Measurements from ENCODE around the gene LAMB1. TPM values are rescaled to one million over a fixed set of nuclear protein-coding genes. Genes with fewer than 3 reads are reported as not detected.

The LAMB1 gene
- total and polyA plus RNA-seq, 12 donors = 33.3 to 145 (median 59.3) TPM

DNA sequence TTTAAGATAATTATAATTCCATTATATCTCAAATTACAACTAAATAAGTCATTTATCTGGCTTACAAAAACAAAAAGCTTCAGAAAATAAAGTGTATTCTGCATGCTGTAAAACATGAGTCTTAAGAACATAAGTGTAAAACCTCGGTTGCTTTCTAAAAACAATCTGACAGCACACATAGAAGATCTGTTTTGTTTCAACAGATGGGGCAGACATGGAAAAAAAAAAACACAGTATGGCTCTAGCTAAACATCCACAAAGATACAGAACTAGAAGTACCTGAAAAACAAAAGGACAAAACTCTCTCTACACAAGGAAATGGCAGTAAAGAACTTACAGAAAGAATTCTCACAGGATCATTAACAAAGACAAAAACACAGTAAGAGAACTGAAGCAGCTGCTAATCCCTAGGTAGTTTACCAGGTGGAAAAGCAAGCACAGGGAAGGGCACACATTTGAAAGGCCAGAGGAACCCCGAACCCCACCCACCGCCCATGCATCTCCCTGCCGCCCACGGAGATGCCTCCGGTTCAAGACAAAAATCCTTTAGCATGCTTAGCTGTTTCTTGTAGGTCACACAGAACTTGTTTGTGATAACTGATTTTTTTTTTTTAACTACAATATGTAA, 69.5 kb downstream of the LAMB1 start:
- WGBS, 2 donors = 63 to 65% methylated on average over 6 of the region's 6 CpGs
- intact Hi-C loops (cut with DNase I) = no loop called here
- no peak for ATAC-seq
- H3K36me3 ChIP-seq = peaks cover 0 to 97% (median 40%) of the 10 kb centered on the region in 9 donors
- TF ChIP-seq CTCF (IDR thresholded peaks at IDR 0.05) = no peak
- H3K27me3 ChIP-seq = no peaks in the 10 kb centered on the region
- no peak for DNase-seq
- no peaks in the 10 kb centered on the region for H3K9me3 ChIP-seq
- peaks cover 3 to 56% (median 28%) of the 10 kb centered on the region in 9 donors for H3K4me1 ChIP-seq
- peak overlapping the region in 6 of 10 donors; percentile 6 to 50 (median 25) for H3K27ac ChIP-seq
- no peak overlapping the region for H3K4me3 ChIP-seq

GRCh38 chr7:107932805-107933204, 70.2 kb downstream of the LAMB1 start:
- no peak overlapping the region for H3K4me3 ChIP-seq
- H3K4me1 ChIP-seq = peaks cover 2 to 49% (median 22%) of the 10 kb centered on the region in 9 donors
- no peak for TF ChIP-seq CTCF (IDR thresholded peaks at IDR 0.05)
- no peaks in the 10 kb centered on the region for H3K9me3 ChIP-seq
- intact Hi-C loops (cut with DNase I) = no loop called here
- no peaks in the 10 kb centered on the region for H3K27me3 ChIP-seq
- peaks cover 0 to 100% (median 43%) of the 10 kb centered on the region in 9 donors for H3K36me3 ChIP-seq
- DNase-seq (no peak), ATAC-seq (no peak)
- whole genome bisulfite sequencing, 2 donors = 57 to 63% methylated on average over 2 of the region's 2 CpGs
- peak overlapping the region in 5 of 10 donors; percentile 1 to 32 (median 22) for H3K27ac ChIP-seq

- Histone ChIP-seq H3K27me3 (no peaks in the 10 kb centered on the region), H3K9me3 (no peaks in the 10 kb centered on the region), H3K4me3 (no peak overlapping the region), H3K4me1 (peaks cover 0 to 46% (median 20%) of the 10 kb centered on the region in 9 donors), H3K27ac (peak overlapping the region in 5 of 10 donors; percentile 1 to 32 (median 22)), H3K36me3 (peaks cover 0 to 100% (median 51%) of the 10 kb centered on the region in 9 donors)
- ATAC-seq (peak; percentile 15 to 72 (median 48)), DNase-seq (peak in 1 of 2 donors; percentile 51)
- no peak for TF ChIP-seq CTCF (IDR thresholded peaks at IDR 0.05)
- intact Hi-C loops (cut with DNase I) = no loop called here
- WGBS, 2 donors = 23 to 35% methylated on average over 5 of the region's 5 CpGs
These were observed 71.0 kb downstream of the LAMB1 start for GRCh38 chr7:107931740-107932515.

DNA sequence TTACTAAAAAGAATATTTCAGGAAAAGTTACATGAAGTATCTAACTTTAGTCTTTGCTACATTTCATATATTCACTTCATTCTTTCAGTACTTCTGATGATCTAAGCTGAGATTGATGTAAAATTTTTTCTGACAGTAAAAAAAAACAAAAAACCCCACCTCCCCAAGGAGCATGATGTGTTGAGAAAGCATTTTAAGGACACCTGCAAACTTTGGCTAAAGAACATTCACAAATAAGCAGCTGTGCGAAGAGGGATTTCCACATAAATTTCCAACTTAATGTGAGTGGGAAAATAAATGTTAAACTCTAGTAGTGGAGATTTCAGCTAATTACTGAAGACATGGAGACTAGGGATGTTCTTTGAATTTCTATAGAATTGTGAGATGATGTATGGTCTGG, 76.5 kb downstream of the LAMB1 start:
- intact Hi-C loops (cut with DNase I) = loop anchor here in 2 of 10 donors (5.0 to 10.0 kb wide), 2 partner anchors 218 to 221 kb away; no protein-coding TSS in a partner anchor

More for the DNA sequence above, 76.5 kb downstream of the LAMB1 start:
- Histone ChIP-seq H3K4me3 (no peak overlapping the region), H3K9me3 (no peaks in the 10 kb centered on the region), H3K27me3 (no peaks in the 10 kb centered on the region), H3K27ac (peak overlapping the region in 3 of 10 donors; percentile 6 to 14 (median 13)), H3K4me1 (peaks cover 0 to 31% (median 10%) of the 10 kb centered on the region in 9 donors), H3K36me3 (peaks cover 0 to 100% (median 65%) of the 10 kb centered on the region in 9 donors)
- DNase-seq (no peak), ATAC-seq (peak in 2 of 8 donors; percentile 24 to 49)
- WGBS, 2 donors = 88 to 93% methylated on average over 1 of the region's 1 CpG
- no peak for TF ChIP-seq CTCF (IDR thresholded peaks at IDR 0.05)
